K562 (cell line): ENCODE results near the gene COG6.

Source experiments
- ETV6 ChIP-seq, 3 experiments: fragments of 150-350 bp in 1 of 3; sonication (generic) in 1 of 3; formaldehyde crosslinking in 1 of 3; IDR thresholded peaks; 2 replicates each; pipeline versions ENCODE4 v1.6.1 to v1.8.0; 2014 to 2022; ENCODE audit warnings: borderline replicate concordance in 2 of 3, low read depth in 2 of 3, antibody characterized with exemption in 1 of 3, low read length in 1 of 3, mild to moderate bottlenecking in 1 of 3, missing genetic modification reagents in 1 of 3
- EZH2 ChIP-seq: IDR thresholded peaks from 2 replicates; pipeline ENCODE4 v1.6.1; 2012; ENCODE audit warnings: low read depth, mild to moderate bottlenecking, inconsistent platforms, low read length, borderline replicate concordance
- GABPA ChIP-seq: fragments of 200-800 bp; sonication (Bioruptor generic); conservative IDR thresholded peaks from 2 replicates; pipeline ENCODE4 v1.6.1; 2016; ENCODE audit warnings: low read depth, missing genetic modification characterization, missing compliant biosample characterization
- HDAC6 ChIP-seq: IDR thresholded peaks from 2 replicates; pipeline ENCODE4 v1.6.1; 2012; ENCODE audit warnings: low read depth, mild to moderate bottlenecking, control low read depth, inconsistent platforms, low read length, moderate library complexity
- NUFIP1 ChIP-seq: fragments of 450-650 bp; IDR thresholded peaks from 2 replicates; pipeline ENCODE4 v1.6.1; 2018; ENCODE audit not compliant: partially characterized antibody
- POLR2A ChIP-seq: fragments of 450-650 bp; conservative IDR thresholded peaks from 2 replicates; pipeline ENCODE4 v1.6.1; 2016
- SP2 ChIP-seq: IDR thresholded peaks from 2 replicates; pipeline ENCODE4 v1.6.1; 2011; ENCODE audit warnings: mild to moderate bottlenecking, low read depth, low read length, moderate library complexity; ENCODE audit not compliant: poor library complexity, severe bottlenecking; ENCODE audit errors: extremely low read depth
- ZNF121 ChIP-seq: sonication (generic); formaldehyde crosslinking; conservative IDR thresholded peaks from 2 replicates; pipeline ENCODE4 v1.8.0; 2022; ENCODE audit warnings: missing genetic modification reagents

GRCh38 chr13:39685652-39686051 lies 30.2 kb downstream of the COG6 start:
- TF ChIP-seq SP2 (no peak), HDAC6 (no peak), ETV6 (IDR thresholded peaks at IDR 0.05; ENCODE audit: borderline replicate concordance in 1 of 2, low read depth in 2 of 2, low read length in 1 of 2) (no peak), ETV6 (CRISPR knock-in tag; IDR thresholded peaks at IDR 0.05; ENCODE audit: borderline replicate concordance) (no peak), NUFIP1 (no peak), ZNF121 (no peak), EZH2 (no peak), POLR2A (no peak), GABPA (tag) (no peak)
